Gastroesophageal sphincter (tissue), 3 donors: ENCODE data around the gene MAP3K13.

Source experiments
- CTCF ChIP-seq, 4 experiments: fragments of 200-600 bp in 2 of 4; fragments of 450-650 bp in 2 of 4; sonication (generic) in 1 of 4; IDR thresholded peaks; one replicate each; pipeline ENCODE4 v1.5.1; 2017 to 2019; ENCODE audit warnings: antibody characterized with exemption in 4 of 4, mild to moderate bottlenecking in 2 of 4, moderate library complexity in 2 of 4
- POLR2A ChIP-seq, 2 donors: fragments of 450-650 bp; IDR thresholded peaks; one replicate each; pipeline ENCODE4 v1.6.1; 2017; ENCODE audit warnings: antibody characterized with exemption in 2 of 2, mild to moderate bottlenecking in 2 of 2, moderate library complexity in 1 of 2
- POLR2AphosphoS5 ChIP-seq: sonication (generic); formaldehyde crosslinking; IDR thresholded peaks from one replicate; pipeline ENCODE4 v1.6.1; 2017; ENCODE audit warnings: antibody characterized with exemption

DNA sequence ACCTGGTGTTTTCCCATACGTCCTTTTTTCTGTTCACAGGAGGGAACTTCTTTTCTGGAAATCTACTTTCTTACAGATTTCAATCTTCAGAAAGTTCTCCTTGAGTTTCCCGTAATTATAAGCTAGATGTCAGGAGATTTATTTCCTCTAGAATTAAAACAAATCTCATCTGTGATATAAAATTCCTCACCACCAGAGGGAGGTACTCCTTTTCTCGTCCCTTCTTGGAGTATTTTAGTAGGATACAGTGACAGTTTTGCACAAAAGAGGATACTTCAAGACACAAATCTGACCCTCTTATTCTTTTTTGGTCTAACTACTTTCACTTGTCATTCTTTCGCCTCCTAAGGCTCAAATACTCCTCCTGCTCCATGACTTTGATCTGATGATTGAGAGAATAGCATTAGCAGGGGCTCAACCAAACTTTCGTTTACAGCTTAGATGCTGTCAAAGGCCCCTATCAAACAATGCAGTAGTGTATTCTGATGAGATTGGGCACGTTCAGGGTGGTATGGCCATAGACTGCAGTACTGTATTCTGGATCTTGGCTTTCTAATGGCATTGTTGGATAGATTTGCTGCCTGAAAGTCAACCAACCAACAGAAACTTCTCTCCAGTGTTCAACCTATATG is 97.9 kb downstream of the MAP3K13 start:
- no peak for TF ChIP-seq CTCF (IDR thresholded peaks at IDR 0.05)
- TF ChIP-seq POLR2AphosphoS5 = no peak
- no peak for TF ChIP-seq POLR2A (IDR thresholded peaks at IDR 0.05)
